Mesenchymal stem cell (in vitro differentiated cells and primary cell): Measurements from ENCODE around the gene HERC3. TPM values are rescaled to one million over a fixed set of nuclear protein-coding genes. Genes with fewer than 3 reads are reported as not detected.

Experiments used
- small RNA-seq: library from polyadenylated mRNA; stranded (forward); fragments of <200 nt; extraction: miRNeasy Mini kit (QIAGEN cat#:217004); gene quantifications from one replicate; pipeline ENCODE3, GENCODE V24; 2013; ENCODE audit warnings: low read depth

The HERC3 gene

Small RNA genes lying within 50 kb of the gene (small RNA-seq; reads per million reads assigned to genes)
- not detected for gene RF02115
- not detected for gene RNU6-33P
